OCI-LY3 (cell line): Measurements from ENCODE around the gene C12orf75.

ENCODE experiments used
- EZH2phosphoT487 ChIP-seq: fragments of 200-600 bp; shearing (Covaris generic); IDR thresholded peaks from 2 replicates; pipeline ENCODE4 v1.6.1; 2018; ENCODE audit warnings: antibody characterized with exemption, mixed run types, low read depth
- TF ChIP-seq, protein P1 (sequence below): fragments of 200-600, 300-600 bp; sonication (generic); IDR thresholded peaks from 2 replicates; pipeline ENCODE4 v1.5.1; 2014; ENCODE audit warnings: antibody characterized with exemption, low read length, low read depth

DNA sequence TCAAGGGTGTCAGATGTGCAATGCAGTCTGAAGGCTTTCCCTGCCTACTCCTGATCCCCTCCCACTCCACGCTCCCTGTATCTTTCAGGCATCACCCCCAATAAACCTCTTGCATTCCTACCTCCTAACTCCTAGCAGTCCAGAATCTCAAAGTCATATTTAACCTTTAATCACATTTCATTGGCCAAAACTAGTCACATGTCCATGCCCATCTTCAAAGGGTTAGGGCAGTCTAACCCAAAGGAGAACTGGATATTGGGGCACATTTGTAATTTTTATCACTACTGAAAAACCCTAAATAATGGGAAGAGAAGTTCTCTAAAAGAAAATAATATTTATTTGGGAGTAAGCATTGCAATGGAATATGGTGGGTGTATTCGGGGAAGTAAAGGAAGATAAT lies 5.4 kb upstream of the C12orf75 start:
- TF ChIP-seq, protein P1, sequence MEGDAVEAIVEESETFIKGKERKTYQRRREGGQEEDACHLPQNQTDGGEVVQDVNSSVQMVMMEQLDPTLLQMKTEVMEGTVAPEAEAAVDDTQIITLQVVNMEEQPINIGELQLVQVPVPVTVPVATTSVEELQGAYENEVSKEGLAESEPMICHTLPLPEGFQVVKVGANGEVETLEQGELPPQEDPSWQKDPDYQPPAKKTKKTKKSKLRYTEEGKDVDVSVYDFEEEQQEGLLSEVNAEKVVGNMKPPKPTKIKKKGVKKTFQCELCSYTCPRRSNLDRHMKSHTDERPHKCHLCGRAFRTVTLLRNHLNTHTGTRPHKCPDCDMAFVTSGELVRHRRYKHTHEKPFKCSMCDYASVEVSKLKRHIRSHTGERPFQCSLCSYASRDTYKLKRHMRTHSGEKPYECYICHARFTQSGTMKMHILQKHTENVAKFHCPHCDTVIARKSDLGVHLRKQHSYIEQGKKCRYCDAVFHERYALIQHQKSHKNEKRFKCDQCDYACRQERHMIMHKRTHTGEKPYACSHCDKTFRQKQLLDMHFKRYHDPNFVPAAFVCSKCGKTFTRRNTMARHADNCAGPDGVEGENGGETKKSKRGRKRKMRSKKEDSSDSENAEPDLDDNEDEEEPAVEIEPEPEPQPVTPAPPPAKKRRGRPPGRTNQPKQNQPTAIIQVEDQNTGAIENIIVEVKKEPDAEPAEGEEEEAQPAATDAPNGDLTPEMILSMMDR: no peak
- no peak for TF ChIP-seq EZH2phosphoT487
